ENCODE measurements around the gene NRG3. TPM values are rescaled to one million over a fixed set of nuclear protein-coding genes. Genes with fewer than 3 reads are reported as not detected.
"Not testable (repeated sequence)": the region's sequence is repeated elsewhere in the genome, so short reads cannot be mapped to it uniquely, and the experiment has no call there.

Gene NRG3
- total RNA-seq, 2 donors from 2014 or later, result 0.41 TPM; not detected in 1

DNA sequence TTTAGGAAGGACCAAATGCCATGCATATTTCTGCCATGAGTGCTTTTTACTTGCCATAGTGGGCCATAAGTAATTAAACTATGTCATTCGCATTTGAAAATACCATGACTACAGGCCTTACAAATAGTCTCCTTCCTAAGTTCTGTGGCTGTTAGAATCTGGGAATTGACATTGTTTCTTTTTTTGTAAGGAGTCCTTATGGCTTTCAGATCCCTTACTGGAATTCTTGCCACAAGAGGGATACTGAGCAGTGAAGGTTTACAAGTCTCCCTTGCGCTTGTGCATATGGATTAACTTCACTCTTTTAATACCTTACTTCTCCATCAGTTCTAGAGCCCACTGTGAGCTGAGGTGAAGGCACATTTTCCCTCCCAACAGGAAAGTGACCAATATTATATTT lies 166.0 kb downstream of the NRG3 start:
- Histone ChIP-seq H3K36me3 (no peaks in the 10 kb centered on the region), H3K27ac (no peak overlapping the region), H3K4me3 (no peak overlapping the region), H3K27me3 (replicated peaks; ENCODE audit: insufficient read depth) (no peaks in the 10 kb centered on the region), H3K9me3 (no peaks in the 10 kb centered on the region), H3K4me1 (ENCODE audit: control insufficient read depth in 1 of 2, low read depth in 2 of 2) (no peaks in the 10 kb centered on the region)
- ATAC-seq (ENCODE audit: insufficient number of reproducible peaks, low FRiP score, low read depth) (no peak), DNase-seq (ENCODE audit: low spot score) (no peak)
- TF ChIP-seq, protein P1, sequence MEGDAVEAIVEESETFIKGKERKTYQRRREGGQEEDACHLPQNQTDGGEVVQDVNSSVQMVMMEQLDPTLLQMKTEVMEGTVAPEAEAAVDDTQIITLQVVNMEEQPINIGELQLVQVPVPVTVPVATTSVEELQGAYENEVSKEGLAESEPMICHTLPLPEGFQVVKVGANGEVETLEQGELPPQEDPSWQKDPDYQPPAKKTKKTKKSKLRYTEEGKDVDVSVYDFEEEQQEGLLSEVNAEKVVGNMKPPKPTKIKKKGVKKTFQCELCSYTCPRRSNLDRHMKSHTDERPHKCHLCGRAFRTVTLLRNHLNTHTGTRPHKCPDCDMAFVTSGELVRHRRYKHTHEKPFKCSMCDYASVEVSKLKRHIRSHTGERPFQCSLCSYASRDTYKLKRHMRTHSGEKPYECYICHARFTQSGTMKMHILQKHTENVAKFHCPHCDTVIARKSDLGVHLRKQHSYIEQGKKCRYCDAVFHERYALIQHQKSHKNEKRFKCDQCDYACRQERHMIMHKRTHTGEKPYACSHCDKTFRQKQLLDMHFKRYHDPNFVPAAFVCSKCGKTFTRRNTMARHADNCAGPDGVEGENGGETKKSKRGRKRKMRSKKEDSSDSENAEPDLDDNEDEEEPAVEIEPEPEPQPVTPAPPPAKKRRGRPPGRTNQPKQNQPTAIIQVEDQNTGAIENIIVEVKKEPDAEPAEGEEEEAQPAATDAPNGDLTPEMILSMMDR (IDR thresholded peaks at IDR 0.05), result no peak

DNA sequence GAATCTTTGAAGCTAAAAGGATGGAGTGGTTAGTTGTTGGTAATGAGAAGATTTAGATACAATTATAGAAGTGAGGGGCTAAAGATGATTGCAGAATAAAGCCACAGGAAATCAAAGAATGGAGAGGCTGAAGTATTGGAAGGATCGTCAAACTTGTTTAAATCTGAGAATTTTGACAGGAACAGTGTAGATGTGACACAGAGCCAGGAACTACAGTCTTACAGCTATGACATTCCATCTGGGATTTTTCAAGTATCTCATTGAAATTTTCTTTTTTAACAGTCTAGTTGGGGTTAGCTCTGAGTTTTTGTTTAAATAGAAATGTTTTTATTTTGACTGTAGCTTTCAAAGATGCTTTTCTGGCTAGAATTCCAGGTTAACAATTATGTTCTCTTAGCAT lies 181.4 kb downstream of the NRG3 start:
- Histone ChIP-seq H3K27ac (no peak overlapping the region), H3K27me3 (replicated peaks; ENCODE audit: insufficient read depth) (no peaks in the 10 kb centered on the region), H3K36me3 (no peaks in the 10 kb centered on the region), H3K9me3 (no peaks in the 10 kb centered on the region), H3K4me1 (ENCODE audit: control insufficient read depth in 1 of 2, low read depth in 2 of 2) (no peaks in the 10 kb centered on the region), H3K4me3 (no peak overlapping the region)
- no peak for ATAC-seq (ENCODE audit: insufficient number of reproducible peaks, low FRiP score, low read depth)
- no peak for DNase-seq (ENCODE audit: low spot score)
- TF ChIP-seq, protein P1 (IDR thresholded peaks at IDR 0.05), result no peak

DNA sequence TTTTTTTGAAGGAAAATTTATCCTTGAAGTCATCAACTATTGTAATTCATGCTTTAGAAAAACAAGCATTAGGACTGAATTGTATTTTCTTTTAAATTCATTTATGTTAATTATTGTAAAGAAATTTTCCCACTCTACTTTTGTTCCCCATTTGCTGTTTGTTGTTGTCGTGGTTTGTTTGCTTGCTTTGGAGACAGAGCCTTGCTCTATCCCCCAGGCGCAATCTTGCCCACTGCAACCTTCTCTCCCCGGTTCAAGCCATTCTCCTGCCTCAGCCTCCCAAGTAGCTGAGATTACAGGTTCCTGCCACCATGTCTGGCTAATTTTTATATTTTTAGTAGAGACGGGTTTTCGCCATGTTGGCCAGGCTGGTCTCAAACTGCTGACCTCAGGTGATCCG lies 192.2 kb downstream of the NRG3 start:
- not testable (repeated sequence) for H3K4me3 ChIP-seq; ATAC-seq (ENCODE audit: insufficient number of reproducible peaks, low FRiP score, low read depth); H3K27me3 ChIP-seq (replicated peaks; ENCODE audit: insufficient read depth); H3K4me1 ChIP-seq (ENCODE audit: control insufficient read depth in 1 of 2, low read depth in 2 of 2); DNase-seq (ENCODE audit: low spot score); H3K9me3 ChIP-seq; H3K27ac ChIP-seq; H3K36me3 ChIP-seq

DNA sequence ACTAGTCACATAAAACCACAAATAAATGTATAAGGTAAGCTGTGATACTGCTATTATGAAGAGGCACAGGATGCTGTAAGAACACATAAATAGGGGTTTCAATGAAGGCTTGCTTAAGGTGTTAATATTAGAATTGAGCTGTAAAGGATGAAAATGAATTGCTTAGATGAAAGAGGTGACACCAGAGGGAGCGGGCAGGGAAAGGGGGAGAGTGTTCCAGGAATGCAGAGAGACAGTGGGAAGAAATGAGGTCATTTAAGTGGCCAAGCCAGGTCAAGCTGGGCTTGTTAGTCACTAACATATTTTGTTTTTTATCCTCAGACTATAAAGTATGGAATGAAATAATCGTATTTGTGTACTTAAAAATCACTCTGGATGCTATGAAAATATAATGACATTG lies 193.5 kb downstream of the NRG3 start:
- TF ChIP-seq, protein P1 (IDR thresholded peaks at IDR 0.05), result no peak
- no peak for ATAC-seq (ENCODE audit: insufficient number of reproducible peaks, low FRiP score, low read depth)
- H3K27ac ChIP-seq, result no peak overlapping the region

DNA sequence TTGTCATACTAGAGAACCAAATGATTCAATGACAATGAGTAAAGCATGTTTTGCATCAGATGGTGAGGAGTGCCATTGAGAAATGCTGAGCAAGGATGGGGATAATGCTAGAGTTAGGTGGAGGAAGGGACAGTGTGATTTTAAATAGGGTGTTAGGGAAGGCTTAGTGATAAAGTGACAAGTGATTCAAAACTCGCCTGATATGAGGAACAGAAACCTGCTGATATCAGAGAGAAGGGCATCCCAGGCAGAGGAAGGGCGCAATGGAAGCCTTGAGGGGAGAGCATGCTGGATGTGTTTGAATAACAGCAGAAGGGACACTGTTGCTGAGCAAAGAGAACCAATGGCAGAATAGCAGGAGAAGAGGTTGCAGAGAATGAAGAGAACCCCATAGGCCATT lies 196.2 kb downstream of the NRG3 start:
- Histone ChIP-seq H3K9me3 (no peaks in the 10 kb centered on the region), H3K27ac (no peak overlapping the region), H3K4me3 (no peak overlapping the region), H3K4me1 (ENCODE audit: control insufficient read depth in 1 of 2, low read depth in 2 of 2) (no peaks in the 10 kb centered on the region), H3K27me3 (replicated peaks; ENCODE audit: insufficient read depth) (no peaks in the 10 kb centered on the region), H3K36me3 (no peaks in the 10 kb centered on the region)
- TF ChIP-seq, protein P1 (IDR thresholded peaks at IDR 0.05), result no peak
- DNase-seq (ENCODE audit: low spot score) (no peak), ATAC-seq (ENCODE audit: insufficient number of reproducible peaks, low FRiP score, low read depth) (no peak)

More for the DNA sequence above, 193.5 kb downstream of the NRG3 start:
- Histone ChIP-seq H3K4me1 (ENCODE audit: control insufficient read depth in 1 of 2, low read depth in 2 of 2) (no peaks in the 10 kb centered on the region), H3K9me3 (no peaks in the 10 kb centered on the region), H3K4me3 (no peak overlapping the region), H3K36me3 (no peaks in the 10 kb centered on the region), H3K27me3 (replicated peaks; ENCODE audit: insufficient read depth) (no peaks in the 10 kb centered on the region)
- no peak for DNase-seq (ENCODE audit: low spot score)

DNA sequence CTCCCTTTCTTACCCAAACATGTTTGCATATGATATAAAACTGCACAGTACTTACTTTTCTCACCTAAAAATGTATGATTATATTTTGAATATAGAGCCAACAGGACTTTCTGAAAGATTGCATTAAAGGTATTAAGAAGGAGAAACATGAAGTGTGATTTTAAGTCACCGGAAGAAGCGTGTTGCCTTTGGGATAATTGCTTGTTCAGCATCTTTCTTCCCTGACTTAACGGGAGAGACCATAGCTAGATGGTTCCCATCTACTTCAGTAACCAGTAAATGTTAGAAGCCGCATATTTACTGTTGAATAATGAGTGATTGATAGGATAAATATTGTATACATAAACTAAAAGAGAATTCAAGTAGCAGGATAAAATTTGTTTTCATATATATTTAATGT lies 197.1 kb downstream of the NRG3 start:
- TF ChIP-seq, protein P1 (IDR thresholded peaks at IDR 0.05), result no peak
- Histone ChIP-seq H3K27me3 (replicated peaks; ENCODE audit: insufficient read depth) (no peaks in the 10 kb centered on the region), H3K27ac (no peak overlapping the region), H3K4me3 (no peak overlapping the region), H3K4me1 (ENCODE audit: control insufficient read depth in 1 of 2, low read depth in 2 of 2) (no peaks in the 10 kb centered on the region), H3K9me3 (no peaks in the 10 kb centered on the region), H3K36me3 (no peaks in the 10 kb centered on the region)
- no peak for ATAC-seq (ENCODE audit: insufficient number of reproducible peaks, low FRiP score, low read depth)
- DNase-seq (ENCODE audit: low spot score), result no peak

Data from thoracic aorta (tissue), 2 donors.